Vagina (tissue), 2 donors: ENCODE data around the gene ASPDH.

Source experiments
- CTCF ChIP-seq, 3 experiments: fragments of 450-650 bp in 2 of 3; fragments of 200-600 bp in 1 of 3; sonication (generic) in 1 of 3; IDR thresholded peaks; one replicate each; pipeline ENCODE4 v1.5.1; 2017 to 2019; ENCODE audit warnings: antibody characterized with exemption in 3 of 3, mild to moderate bottlenecking in 2 of 3, moderate library complexity in 2 of 3
- POLR2A ChIP-seq, 2 donors: fragments of 450-650 bp; IDR thresholded peaks; one replicate each; pipeline ENCODE4 v1.6.1; 2017; ENCODE audit warnings: antibody characterized with exemption in 2 of 2, mild to moderate bottlenecking in 2 of 2, moderate library complexity in 2 of 2
- POLR2AphosphoS5 ChIP-seq, 2 donors: sonication (generic); formaldehyde crosslinking; IDR thresholded peaks; one replicate each; pipeline ENCODE4 v1.9.0; 2017; ENCODE audit warnings: antibody characterized with exemption in 2 of 2, mild to moderate bottlenecking in 2 of 2, low read depth in 1 of 2; ENCODE audit not compliant: insufficient read depth in 1 of 2

GRCh38 chr19:50490991-50491472 lies 22.7 kb downstream of the ASPDH start:
- TF ChIP-seq CTCF (IDR thresholded peaks at IDR 0.05) (no peak), POLR2AphosphoS5 (IDR thresholded peaks at IDR 0.05; ENCODE audit: insufficient read depth in 1 of 2, low read depth in 1 of 2) (no peak), POLR2A (IDR thresholded peaks at IDR 0.05) (no peak)
